ENCODE measurements around the gene CHI3L1. TPM values are rescaled to one million over a fixed set of nuclear protein-coding genes. Genes with fewer than 3 reads are reported as not detected.

Gene CHI3L1
- total and polyA plus RNA-seq, 4 donors, result 1.1 to 14.2 (median 1.9) TPM

- no peak overlapping the region for H3K27ac ChIP-seq (ENCODE audit: low read depth, low read length)
- H3K36me3 ChIP-seq (ENCODE audit: control insufficient read depth, insufficient read depth, low read length), result peaks cover 11% of the 10 kb centered on the region
- peaks cover 2% of the 10 kb centered on the region for H3K27me3 ChIP-seq (ENCODE audit: control insufficient read depth, insufficient read depth, low read length)
- H3K9me3 ChIP-seq (ENCODE audit: control insufficient read depth, insufficient read depth, low read length), result no peaks in the 10 kb centered on the region
- DNase-seq (ENCODE audit: low read depth in 4 of 6, low spot score in 6 of 6), result no peak
- no CpG with 5 or more reads among the region's 1 CpG for WGBS (ENCODE audit: insufficient coverage)
- H3K4me3 ChIP-seq (ENCODE audit: low read depth, low read length), result no peak overlapping the region
- peaks cover 44% of the 10 kb centered on the region for H3K4me1 ChIP-seq (ENCODE audit: control insufficient read depth, insufficient read depth, low read length)
These were observed 30.2 kb downstream of the CHI3L1 start for GRCh38 chr1:203156280-203156679.

GRCh38 chr1:203153989-203154821 is 32.3 kb downstream of the CHI3L1 start:
- H3K4me3 ChIP-seq (ENCODE audit: low read depth, low read length), result no peak overlapping the region
- DNase-seq (ENCODE audit: low read depth in 4 of 6, low spot score in 6 of 6), result no peak
- no peaks in the 10 kb centered on the region for H3K9me3 ChIP-seq (ENCODE audit: control insufficient read depth, insufficient read depth, low read length)
- peak overlapping the region; percentile 53 for H3K27ac ChIP-seq (ENCODE audit: low read depth, low read length)
- H3K36me3 ChIP-seq (ENCODE audit: control insufficient read depth, insufficient read depth, low read length), result peaks cover 15% of the 10 kb centered on the region
- WGBS (ENCODE audit: insufficient coverage), result 82% methylated on average over 12 of the region's 13 CpGs
- peaks cover 59% of the 10 kb centered on the region for H3K4me1 ChIP-seq (ENCODE audit: control insufficient read depth, insufficient read depth, low read length)
- peaks cover 2% of the 10 kb centered on the region for H3K27me3 ChIP-seq (ENCODE audit: control insufficient read depth, insufficient read depth, low read length)

- no peak overlapping the region for H3K4me3 ChIP-seq (ENCODE audit: low read depth, low read length)
- whole genome bisulfite sequencing (ENCODE audit: insufficient coverage), result 24% methylated on average over 4 of the region's 9 CpGs
- peaks cover 2% of the 10 kb centered on the region for H3K27me3 ChIP-seq (ENCODE audit: control insufficient read depth, insufficient read depth, low read length)
- peak; percentile 62 to 94 (median 73) for DNase-seq (ENCODE audit: low read depth in 4 of 6, low spot score in 6 of 6)
- H3K36me3 ChIP-seq (ENCODE audit: control insufficient read depth, insufficient read depth, low read length), result peaks cover 15% of the 10 kb centered on the region
- H3K9me3 ChIP-seq (ENCODE audit: control insufficient read depth, insufficient read depth, low read length), result no peaks in the 10 kb centered on the region
- H3K27ac ChIP-seq (ENCODE audit: low read depth, low read length), result peak overlapping the region; percentile 53
- peaks cover 65% of the 10 kb centered on the region for H3K4me1 ChIP-seq (ENCODE audit: control insufficient read depth, insufficient read depth, low read length)
These were observed 33.2 kb downstream of the CHI3L1 start for GRCh38 chr1:203153051-203153988.

GRCh38 chr1:203152158-203153034 is 34.1 kb downstream of the CHI3L1 start:
- no peak for DNase-seq (ENCODE audit: low read depth in 4 of 6, low spot score in 6 of 6)
- H3K9me3 ChIP-seq (ENCODE audit: control insufficient read depth, insufficient read depth, low read length), result no peaks in the 10 kb centered on the region
- H3K27ac ChIP-seq (ENCODE audit: low read depth, low read length), result peak overlapping the region; percentile 49
- H3K27me3 ChIP-seq (ENCODE audit: control insufficient read depth, insufficient read depth, low read length), result no peaks in the 10 kb centered on the region
- peaks cover 13% of the 10 kb centered on the region for H3K36me3 ChIP-seq (ENCODE audit: control insufficient read depth, insufficient read depth, low read length)
- H3K4me3 ChIP-seq (ENCODE audit: low read depth, low read length), result no peak overlapping the region
- H3K4me1 ChIP-seq (ENCODE audit: control insufficient read depth, insufficient read depth, low read length), result peaks cover 70% of the 10 kb centered on the region
- 54% methylated on average over 6 of the region's 10 CpGs for WGBS (ENCODE audit: insufficient coverage)

- Histone ChIP-seq H3K4me1 (ENCODE audit: control insufficient read depth, insufficient read depth, low read length) (peaks cover 77% of the 10 kb centered on the region), H3K36me3 (ENCODE audit: control insufficient read depth, insufficient read depth, low read length) (peaks cover 13% of the 10 kb centered on the region), H3K9me3 (ENCODE audit: control insufficient read depth, insufficient read depth, low read length) (no peaks in the 10 kb centered on the region), H3K27ac (ENCODE audit: low read depth, low read length) (no peak overlapping the region), H3K4me3 (ENCODE audit: low read depth, low read length) (no peak overlapping the region), H3K27me3 (ENCODE audit: control insufficient read depth, insufficient read depth, low read length) (no peaks in the 10 kb centered on the region)
- 63% methylated on average over 7 of the region's 9 CpGs for WGBS (ENCODE audit: insufficient coverage)
- no peak for DNase-seq (ENCODE audit: low read depth in 4 of 6, low spot score in 6 of 6)
These were observed 34.9 kb downstream of the CHI3L1 start for GRCh38 chr1:203151362-203152157.

- peaks cover 85% of the 10 kb centered on the region for H3K4me1 ChIP-seq (ENCODE audit: control insufficient read depth, insufficient read depth, low read length)
- H3K27ac ChIP-seq (ENCODE audit: low read depth, low read length), result no peak overlapping the region
- no peak for DNase-seq (ENCODE audit: low read depth in 4 of 6, low spot score in 6 of 6)
- H3K9me3 ChIP-seq (ENCODE audit: control insufficient read depth, insufficient read depth, low read length), result no peaks in the 10 kb centered on the region
- WGBS (ENCODE audit: insufficient coverage), result 84% methylated on average over 5 of the region's 9 CpGs
- H3K4me3 ChIP-seq (ENCODE audit: low read depth, low read length), result no peak overlapping the region
- H3K27me3 ChIP-seq (ENCODE audit: control insufficient read depth, insufficient read depth, low read length), result no peaks in the 10 kb centered on the region
- peaks cover 11% of the 10 kb centered on the region for H3K36me3 ChIP-seq (ENCODE audit: control insufficient read depth, insufficient read depth, low read length)
These were observed 35.8 kb downstream of the CHI3L1 start for GRCh38 chr1:203150511-203151297.

GRCh38 chr1:203149188-203149840 is 37.2 kb downstream of the CHI3L1 start:
- H3K9me3 ChIP-seq (ENCODE audit: control insufficient read depth, insufficient read depth, low read length), result no peaks in the 10 kb centered on the region
- H3K4me3 ChIP-seq (ENCODE audit: low read depth, low read length), result no peak overlapping the region
- H3K27me3 ChIP-seq (ENCODE audit: control insufficient read depth, insufficient read depth, low read length), result no peaks in the 10 kb centered on the region
- H3K4me1 ChIP-seq (ENCODE audit: control insufficient read depth, insufficient read depth, low read length), result peaks cover 94% of the 10 kb centered on the region
- DNase-seq (ENCODE audit: low read depth in 4 of 6, low spot score in 6 of 6), result peak in 1 of 6 donors; percentile 63
- H3K27ac ChIP-seq (ENCODE audit: low read depth, low read length), result no peak overlapping the region
- 18% methylated on average over 5 of the region's 7 CpGs for WGBS (ENCODE audit: insufficient coverage)
- H3K36me3 ChIP-seq (ENCODE audit: control insufficient read depth, insufficient read depth, low read length), result peaks cover 12% of the 10 kb centered on the region

- no peak overlapping the region for H3K4me3 ChIP-seq (ENCODE audit: low read depth, low read length)
- H3K9me3 ChIP-seq (ENCODE audit: control insufficient read depth, insufficient read depth, low read length), result no peaks in the 10 kb centered on the region
- H3K36me3 ChIP-seq (ENCODE audit: control insufficient read depth, insufficient read depth, low read length), result peaks cover 15% of the 10 kb centered on the region
- no peak overlapping the region for H3K27ac ChIP-seq (ENCODE audit: low read depth, low read length)
- H3K27me3 ChIP-seq (ENCODE audit: control insufficient read depth, insufficient read depth, low read length), result no peaks in the 10 kb centered on the region
- WGBS (ENCODE audit: insufficient coverage), result 90% methylated on average over 11 of the region's 12 CpGs
- no peak for DNase-seq (ENCODE audit: low read depth in 4 of 6, low spot score in 6 of 6)
- H3K4me1 ChIP-seq (ENCODE audit: control insufficient read depth, insufficient read depth, low read length), result peaks cover 89% of the 10 kb centered on the region
These were observed 37.9 kb downstream of the CHI3L1 start for GRCh38 chr1:203148579-203148978.
